Hepatocyte (in vitro differentiated cells): ENCODE data around the gene TRIM22. TPM values are rescaled to one million over a fixed set of nuclear protein-coding genes. Genes with fewer than 3 reads are reported as not detected.

Source experiments
- DNase-seq: peaks from one replicate; pipeline ENCODE4 v3.0.0-alpha.2; 2016; ENCODE audit warnings: low spot score
- H2AFZ ChIP-seq: fragments of 200-600 bp; sonication (generic); 2 replicates; pipeline ENCODE4 v1.6.0; 2016; ENCODE audit warnings: antibody characterized with exemption, mild to moderate bottlenecking
- H3K27ac ChIP-seq: fragments of 200-600 bp; sonication (generic); 2 replicates; pipeline ENCODE4 v1.5.1; 2016; ENCODE audit warnings: mild to moderate bottlenecking
- H3K27me3 ChIP-seq: fragments of 200-600 bp; sonication (generic); 2 replicates; pipeline ENCODE4 v1.6.1; 2016
- H3K36me3 ChIP-seq: fragments of 200-600 bp; sonication (generic); replicated peaks from 2 replicates; pipeline ENCODE4 v1.5.1; 2016; ENCODE audit warnings: low read depth; ENCODE audit not compliant: insufficient read depth
- H3K4me1 ChIP-seq: fragments of 200-600 bp; sonication (generic); 2 replicates; pipeline ENCODE4 v1.5.1; 2016; ENCODE audit warnings: mild to moderate bottlenecking, moderate library complexity; ENCODE audit not compliant: insufficient read depth
- H3K4me2 ChIP-seq: fragments of 200-600 bp; sonication (generic); 2 replicates; pipeline ENCODE4 v1.6.0; 2016
- H3K4me3 ChIP-seq: fragments of 200-600 bp; sonication (generic); 2 replicates; pipeline ENCODE4 v1.5.1; 2016; ENCODE audit warnings: mild to moderate bottlenecking
- H3K79me2 ChIP-seq: fragments of 200-600 bp; sonication (generic); 2 replicates; pipeline ENCODE4 v1.6.0; 2017; ENCODE audit warnings: mild to moderate bottlenecking
- H3K9me2 ChIP-seq: fragments of 200-600 bp; sonication (generic); replicated peaks from 2 replicates; pipeline ENCODE4 v1.6.0; 2017; ENCODE audit warnings: mild to moderate bottlenecking; ENCODE audit not compliant: insufficient read depth
- H3K9me3 ChIP-seq: fragments of 200-600 bp; sonication (generic); 2 replicates; pipeline ENCODE4 v1.5.1; 2016; ENCODE audit warnings: low read depth, mild to moderate bottlenecking
- H4K20me1 ChIP-seq: fragments of 200-600 bp; sonication (generic); 2 replicates; pipeline ENCODE4 v1.6.0; 2016; ENCODE audit warnings: mild to moderate bottlenecking; ENCODE audit not compliant: insufficient read depth, poor library complexity, severe bottlenecking
- CTCF ChIP-seq: fragments of 200-600 bp; sonication (generic); IDR thresholded peaks from 2 replicates; pipeline ENCODE4 v1.5.1; 2016; ENCODE audit warnings: antibody characterized with exemption, mild to moderate bottlenecking; ENCODE audit not compliant: poor library complexity
- EZH2 ChIP-seq: fragments of 200-600 bp; sonication (generic); IDR thresholded peaks from 2 replicates; pipeline ENCODE4 v1.6.1; 2016; ENCODE audit warnings: antibody characterized with exemption, mild to moderate bottlenecking, borderline replicate concordance
- EZH2phosphoT487 ChIP-seq: fragments of 200-600 bp; sonication (generic); IDR thresholded peaks from one replicate; pipeline ENCODE4 v1.6.1; 2018; ENCODE audit warnings: antibody characterized with exemption, mild to moderate bottlenecking, low read depth, moderate library complexity; ENCODE audit not compliant: unreplicated experiment, severe bottlenecking
- WGBS: methylation state at CpG from one replicate; pipeline ENCODE4 v1.1.6; 2016; ENCODE audit warnings: low lambda C conversion rate; ENCODE audit errors: missing lambda C conversion rate; 5-methylcytosine and 5-hydroxymethylcytosine counted together
- polyA plus RNA-seq: library from polyadenylated mRNA; unstranded; fragments of >200 nt; fragmentation: Nextera tagmentation; extraction: Ambion mirVana; gene quantifications from 2 replicates; pipeline ENCODE4 v1.2.1, GENCODE V29; 2016
- total RNA-seq: library from RNA; depleted of rRNA; stranded (reverse); fragments of >200 nt; gene quantifications from 2 replicates; pipeline ENCODE4 v1.2.3, GENCODE V29; 2014

Gene TRIM22, protein sequence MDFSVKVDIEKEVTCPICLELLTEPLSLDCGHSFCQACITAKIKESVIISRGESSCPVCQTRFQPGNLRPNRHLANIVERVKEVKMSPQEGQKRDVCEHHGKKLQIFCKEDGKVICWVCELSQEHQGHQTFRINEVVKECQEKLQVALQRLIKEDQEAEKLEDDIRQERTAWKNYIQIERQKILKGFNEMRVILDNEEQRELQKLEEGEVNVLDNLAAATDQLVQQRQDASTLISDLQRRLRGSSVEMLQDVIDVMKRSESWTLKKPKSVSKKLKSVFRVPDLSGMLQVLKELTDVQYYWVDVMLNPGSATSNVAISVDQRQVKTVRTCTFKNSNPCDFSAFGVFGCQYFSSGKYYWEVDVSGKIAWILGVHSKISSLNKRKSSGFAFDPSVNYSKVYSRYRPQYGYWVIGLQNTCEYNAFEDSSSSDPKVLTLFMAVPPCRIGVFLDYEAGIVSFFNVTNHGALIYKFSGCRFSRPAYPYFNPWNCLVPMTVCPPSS
- total RNA-seq (15.4 TPM in 2 replicates), polyA plus RNA-seq (9.3 and 10.4 TPM in 2 replicates)

GRCh38 chr11:5689551-5689983, at the start of gene TRIM22:
Gene TRIM22, plus strand, starts transcription at chr11:5689790. Its CDS starts 6,443 bp downstream, at chr11:5696233.
- no peak for TF ChIP-seq EZH2
- TF ChIP-seq EZH2phosphoT487: no peak
- no peak for TF ChIP-seq CTCF
- H3K27ac ChIP-seq: peak within 1 kb of the TSS; percentile 80
- peak within 1 kb of the TSS; percentile 68 for H3K4me2 ChIP-seq

DNA sequence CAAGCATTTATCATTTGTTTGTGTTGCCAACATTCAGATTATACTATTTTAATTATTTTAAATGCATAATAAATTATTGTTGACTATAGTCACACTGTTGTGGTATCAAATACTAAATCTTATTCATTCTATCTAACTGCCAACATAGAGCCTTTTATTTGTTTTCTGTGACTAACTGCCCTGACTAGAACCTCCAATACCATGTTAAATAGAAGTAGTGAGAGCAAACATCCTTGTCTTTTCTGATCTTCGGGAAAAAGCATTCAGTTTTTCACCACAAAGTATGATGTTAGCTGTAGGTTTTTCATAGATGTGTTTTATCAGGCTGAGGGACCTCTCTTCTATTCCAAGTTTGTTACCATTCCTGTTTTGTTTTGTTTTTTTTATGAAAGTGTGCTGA, 49.6 kb upstream of the TRIM22 start:
- peaks cover 3% of the 10 kb centered on the region for H3K9me3 ChIP-seq
- WGBS: 76% methylated on average over 1 of the region's 1 CpG
- TF ChIP-seq CTCF: no peak
- no peak for TF ChIP-seq EZH2phosphoT487
- no peak for TF ChIP-seq EZH2
- no peaks in the 10 kb centered on the region for H3K79me2 ChIP-seq
- H2AFZ ChIP-seq: no peak overlapping the region
- DNase-seq: no peak
- H3K9me2 ChIP-seq: no peaks in the 10 kb centered on the region
- no peak overlapping the region for H3K4me2 ChIP-seq
- H3K27me3 ChIP-seq: no peaks in the 10 kb centered on the region
- H3K36me3 ChIP-seq: no peaks in the 10 kb centered on the region
- no peaks in the 10 kb centered on the region for H4K20me1 ChIP-seq
- H3K4me3 ChIP-seq: no peak overlapping the region
- H3K27ac ChIP-seq: no peak overlapping the region
- no peaks in the 10 kb centered on the region for H3K4me1 ChIP-seq

More at GRCh38 chr11:5689551-5689983, at the start of gene TRIM22:
- Histone ChIP-seq H3K36me3 (no peaks in the 10 kb centered on the region), H4K20me1 (no peaks in the 10 kb centered on the region), H3K9me2 (no peaks in the 10 kb centered on the region), H2AFZ (peak within 1 kb of the TSS; percentile 47), H3K27me3 (no peaks in the 10 kb centered on the region), H3K4me1 (peaks cover 4% of the 10 kb centered on the region), H3K79me2 (peaks cover 3% of the 10 kb centered on the region), H3K9me3 (no peaks in the 10 kb centered on the region), H3K4me3 (no peak within 1 kb of the TSS)
- WGBS: 26% methylated on average over 2 of the region's 2 CpGs
- peak; percentile 32 for DNase-seq

DNA sequence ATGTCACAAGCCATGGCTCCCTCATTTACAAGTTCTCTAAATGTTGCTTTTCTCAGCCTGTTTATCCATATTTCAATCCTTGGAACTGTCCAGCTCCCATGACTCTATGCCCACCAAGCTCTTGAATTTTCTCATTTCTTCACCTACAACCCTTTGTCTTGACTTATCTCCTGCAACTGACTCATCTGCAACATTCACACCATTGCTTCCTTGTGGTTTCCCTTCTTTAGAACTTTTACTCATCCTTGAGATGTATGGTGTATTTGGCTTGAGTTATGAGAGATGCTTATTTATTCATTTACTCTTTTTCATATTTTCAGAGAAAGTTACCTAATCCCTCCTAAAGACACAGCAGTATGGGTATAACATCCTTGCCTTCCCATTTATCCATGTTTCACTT, 46.0 kb upstream of the TRIM22 start:
- no peaks in the 10 kb centered on the region for H3K36me3 ChIP-seq
- no peaks in the 10 kb centered on the region for H3K4me1 ChIP-seq
- H3K27me3 ChIP-seq: no peaks in the 10 kb centered on the region
- no peaks in the 10 kb centered on the region for H3K79me2 ChIP-seq
- TF ChIP-seq EZH2 (no peak), EZH2phosphoT487 (no peak)
- H2AFZ ChIP-seq: no peak overlapping the region
- H3K27ac ChIP-seq: no peak overlapping the region
- no peaks in the 10 kb centered on the region for H3K9me2 ChIP-seq
- DNase-seq: no peak
- H3K9me3 ChIP-seq: peaks cover 3% of the 10 kb centered on the region
- H3K4me3 ChIP-seq: no peak overlapping the region
- H4K20me1 ChIP-seq: no peaks in the 10 kb centered on the region
- no peak overlapping the region for H3K4me2 ChIP-seq

- Histone ChIP-seq H3K9me3 (no peaks in the 10 kb centered on the region), H3K4me3 (no peak overlapping the region), H3K4me1 (no peaks in the 10 kb centered on the region), H3K9me2 (no peaks in the 10 kb centered on the region), H2AFZ (no peak overlapping the region), H3K27ac (no peak overlapping the region), H3K36me3 (no peaks in the 10 kb centered on the region), H3K79me2 (no peaks in the 10 kb centered on the region), H3K4me2 (no peak overlapping the region), H3K27me3 (no peaks in the 10 kb centered on the region), H4K20me1 (no peaks in the 10 kb centered on the region)
- TF ChIP-seq CTCF (no peak), EZH2 (no peak), EZH2phosphoT487 (no peak)
- 92% methylated on average over 3 of the region's 3 CpGs for WGBS
- DNase-seq: no peak
These were observed 43.5 kb upstream of the TRIM22 start for GRCh38 chr11:5646139-5646538.
